ENCODE results near the gene NCOA3. TPM values are rescaled to one million over a fixed set of nuclear protein-coding genes. Genes with fewer than 3 reads are reported as not detected.
"Not testable (repeated sequence)": the region's sequence is repeated elsewhere in the genome, so short reads cannot be mapped to it uniquely, and the experiment has no call there.

The NCOA3 gene
- total RNA-seq, 1 experiment from 2014 or later: 31.1 TPM

- no peaks in the 10 kb centered on the region for H3K9me2 ChIP-seq (replicated peaks; ENCODE audit: low read length)
- DNase-seq: peak; percentile 87
- H3K79me2 ChIP-seq (ENCODE audit: low read length): no peaks in the 10 kb centered on the region
- CTCF ChIA-PET: interaction anchor here (0.7 kb wide), 1 partner anchor 164 kb away, joined by 6 read pairs; no protein-coding TSS in a partner anchor
- no peaks in the 10 kb centered on the region for H3K9me3 ChIP-seq (ENCODE audit: low read length)
- intact Hi-C loops (cut with micrococcal nuclease): no loop called here
- no peaks in the 10 kb centered on the region for H3K36me3 ChIP-seq (ENCODE audit: low read depth, low read length)
- H3K4me1 ChIP-seq (ENCODE audit: insufficient read depth, low read length): peaks cover 45% of the 10 kb centered on the region
- POLR2A ChIA-PET (ENCODE audit: unreplicated experiment): no interaction called here
- H3K27ac ChIP-seq (ENCODE audit: low read length): peak overlapping the region; percentile 74
- no peaks in the 10 kb centered on the region for H3K27me3 ChIP-seq (ENCODE audit: low read length)
- no peaks in the 10 kb centered on the region for H4K20me1 ChIP-seq (ENCODE audit: low read length)
- TF ChIP-seq EZH2phosphoT487 (IDR thresholded peaks at IDR 0.05; ENCODE audit: borderline replicate concordance, low read length) (no peak), CTCF (conservative IDR thresholded peaks at IDR 0.05; ENCODE audit: low read depth, low read length) (no peak), EZH2 (IDR thresholded peaks at IDR 0.05; ENCODE audit: low read length, unreplicated experiment) (no peak)
- H3K4me3 ChIP-seq (ENCODE audit: low read length): no peak overlapping the region
- H3K4me2 ChIP-seq (ENCODE audit: low read length): peak overlapping the region; percentile 19; the same call in 1 of the 2 replicates
- peak overlapping the region; percentile 9 for H3K9ac ChIP-seq (ENCODE audit: low read length)
- H3F3A ChIP-seq (ENCODE audit: low read length, unreplicated experiment): peaks cover 10% of the 10 kb centered on the region
- H2AFZ ChIP-seq (ENCODE audit: low read length): no peak overlapping the region
- peak; percentile 29 for ATAC-seq
- no TSS peak for BruUV-seq (replicated peaks)
Measured at GRCh38 chr20:47456952-47457724, 44.5 kb upstream of the NCOA3 start.

GRCh38 chr20:47458280-47459050 is 43.2 kb upstream of the NCOA3 start:
- H3K27me3 ChIP-seq (ENCODE audit: low read length); H3K4me2 ChIP-seq (ENCODE audit: low read length); BruUV-seq (replicated peaks); H3K79me2 ChIP-seq (ENCODE audit: low read length); H3K4me3 ChIP-seq (ENCODE audit: low read length); H2AFZ ChIP-seq (ENCODE audit: low read length); H3K9me3 ChIP-seq (ENCODE audit: low read length); H3K9ac ChIP-seq (ENCODE audit: low read length); H4K20me1 ChIP-seq (ENCODE audit: low read length); ATAC-seq; intact Hi-C loops (cut with micrococcal nuclease); H3K9me2 ChIP-seq (replicated peaks; ENCODE audit: low read length); DNase-seq; CTCF ChIA-PET; H3F3A ChIP-seq (ENCODE audit: low read length, unreplicated experiment); H3K36me3 ChIP-seq (ENCODE audit: low read depth, low read length): not testable (repeated sequence)
- POLR2A ChIA-PET (ENCODE audit: unreplicated experiment): interaction anchor here (0.6 kb wide), 1 partner anchor 277 kb away, joined by 6 read pairs; no protein-coding TSS in a partner anchor
- Histone ChIP-seq H3K27ac (ENCODE audit: low read length) (peak overlapping the region; percentile 74; the same call in 1 of the 2 replicates), H3K4me1 (ENCODE audit: insufficient read depth, low read length) (peaks cover 34% of the 10 kb centered on the region)

GRCh38 chr20:47459344-47460073 is 42.2 kb upstream of the NCOA3 start:
- CTCF ChIA-PET: interaction anchor here (0.5 kb wide), 1 partner anchor 25 kb away, joined by 4 read pairs; no protein-coding TSS in a partner anchor

GRCh38 chr20:47460761-47461112 is 41.0 kb upstream of the NCOA3 start:
- ATAC-seq; DNase-seq; H2AFZ ChIP-seq (ENCODE audit: low read length); H3K9me3 ChIP-seq (ENCODE audit: low read length); POLR2A ChIA-PET (ENCODE audit: unreplicated experiment); H3K9me2 ChIP-seq (replicated peaks; ENCODE audit: low read length); intact Hi-C loops (cut with micrococcal nuclease); H3F3A ChIP-seq (ENCODE audit: low read length, unreplicated experiment); H3K79me2 ChIP-seq (ENCODE audit: low read length); H3K4me3 ChIP-seq (ENCODE audit: low read length); H4K20me1 ChIP-seq (ENCODE audit: low read length); CTCF ChIA-PET; H3K27me3 ChIP-seq (ENCODE audit: low read length); H3K27ac ChIP-seq (ENCODE audit: low read length); H3K36me3 ChIP-seq (ENCODE audit: low read depth, low read length); H3K4me2 ChIP-seq (ENCODE audit: low read length); BruUV-seq (replicated peaks); H3K9ac ChIP-seq (ENCODE audit: low read length): not testable (repeated sequence)
- H3K4me1 ChIP-seq (ENCODE audit: insufficient read depth, low read length): peaks cover 35% of the 10 kb centered on the region

More at GRCh38 chr20:47459344-47460073, 42.2 kb upstream of the NCOA3 start:
- Histone ChIP-seq H3K9me3 (ENCODE audit: low read length) (no peaks in the 10 kb centered on the region), H3F3A (ENCODE audit: low read length, unreplicated experiment) (no peaks in the 10 kb centered on the region), H3K79me2 (ENCODE audit: low read length) (no peaks in the 10 kb centered on the region), H3K36me3 (ENCODE audit: low read depth, low read length) (no peaks in the 10 kb centered on the region), H3K9ac (ENCODE audit: low read length) (no peak overlapping the region), H3K27me3 (ENCODE audit: low read length) (no peaks in the 10 kb centered on the region), H3K27ac (ENCODE audit: low read length) (no peak overlapping the region), H4K20me1 (ENCODE audit: low read length) (no peaks in the 10 kb centered on the region), H3K4me2 (ENCODE audit: low read length) (no peak overlapping the region), H2AFZ (ENCODE audit: low read length) (no peak overlapping the region), H3K4me3 (ENCODE audit: low read length) (no peak overlapping the region), H3K9me2 (replicated peaks; ENCODE audit: low read length) (no peaks in the 10 kb centered on the region), H3K4me1 (ENCODE audit: insufficient read depth, low read length) (peaks cover 35% of the 10 kb centered on the region)
- DNase-seq (no peak), ATAC-seq (no peak)
- POLR2A ChIA-PET (ENCODE audit: unreplicated experiment): no interaction called here
- intact Hi-C loops (cut with micrococcal nuclease): no loop called here
- no peak for TF ChIP-seq EZH2 (IDR thresholded peaks at IDR 0.05; ENCODE audit: low read length, unreplicated experiment)
- no peak for TF ChIP-seq CTCF (conservative IDR thresholded peaks at IDR 0.05; ENCODE audit: low read depth, low read length)
- no TSS peak for BruUV-seq (replicated peaks)
